HG02642 (cell line): ENCODE measurements around the gene ARFGEF3.
"Not testable (repeated sequence)": the region's sequence is repeated elsewhere in the genome, so short reads cannot be mapped to it uniquely, and the experiment has no call there.

Experiments used
- ATAC-seq: cut with Tn5 transposase; IDR thresholded peaks from one replicate; pipeline ENCODE4 v1.9.1; 2021; ENCODE audit warnings: mild to moderate bottlenecking; ENCODE audit not compliant: unreplicated experiment, poor library complexity

Gene ARFGEF3

DNA sequence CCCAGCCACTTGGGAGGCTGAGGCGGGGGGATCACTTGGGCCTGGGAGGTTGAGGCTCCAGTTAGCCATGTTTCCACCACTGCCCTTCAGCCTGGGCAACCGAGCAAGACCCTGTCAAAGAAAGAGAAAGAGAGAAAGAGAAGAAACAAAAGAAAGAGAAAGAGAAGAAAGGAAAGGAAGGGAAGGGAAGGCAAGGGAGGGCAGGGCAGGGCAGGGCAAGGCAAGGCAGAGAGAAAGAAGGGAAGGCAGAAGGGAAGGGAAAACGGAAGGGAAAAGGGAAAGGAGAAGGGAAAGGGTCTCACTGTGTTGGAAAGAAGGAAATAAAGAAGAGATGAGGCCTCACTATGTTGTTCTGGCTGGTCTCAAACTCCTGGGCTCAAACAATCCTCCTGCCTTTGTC, 104.4 kb downstream of the ARFGEF3 start:
- no peak for ATAC-seq

- no peak for ATAC-seq
Measured at GRCh38 chr6:138267971-138268895, 106.5 kb downstream of the ARFGEF3 start.

DNA sequence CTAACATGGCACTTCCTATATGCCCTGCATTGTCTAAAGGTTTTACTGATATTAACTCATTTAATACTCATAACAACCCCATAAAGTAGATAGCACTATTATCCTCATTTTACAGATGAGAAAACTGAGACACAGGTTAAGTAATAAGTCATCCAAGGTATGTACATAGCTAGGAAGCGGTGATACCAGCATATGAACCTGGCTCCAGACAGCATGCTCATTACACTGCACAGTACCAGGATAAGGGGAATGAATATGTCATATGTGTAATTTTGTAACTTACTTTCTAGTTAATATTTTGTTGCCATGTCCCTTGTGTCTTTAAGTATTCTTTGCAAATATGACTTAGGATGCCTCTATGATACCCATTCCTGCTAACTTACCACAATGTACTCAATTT, 109.7 kb downstream of the ARFGEF3 start:
- ATAC-seq: no peak

- ATAC-seq: no peak
Measured at GRCh38 chr6:138272533-138273315, 111.0 kb downstream of the ARFGEF3 start.

GRCh38 chr6:138275976-138276375, 114.2 kb downstream of the ARFGEF3 start:
- no peak for ATAC-seq

DNA sequence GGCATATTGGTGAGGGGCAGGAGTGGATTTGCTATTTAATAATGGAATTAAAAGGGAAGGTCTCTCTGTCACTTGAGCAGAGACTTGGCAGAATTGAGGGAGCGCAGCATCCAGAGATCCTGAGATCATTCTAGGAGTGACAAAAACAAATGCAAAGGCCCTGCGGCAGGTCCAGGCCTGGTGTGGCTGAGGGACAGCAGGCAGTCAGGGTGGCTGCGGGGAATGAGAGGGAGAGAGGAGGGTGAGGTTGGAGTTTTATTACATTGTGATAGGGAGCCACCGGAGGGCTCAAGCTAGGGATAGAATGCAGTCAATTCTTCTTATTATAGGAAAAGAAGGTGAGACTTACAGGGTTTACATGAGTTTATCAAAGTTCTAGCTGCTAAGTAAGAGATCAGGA, 116.1 kb downstream of the ARFGEF3 start:
- no peak for ATAC-seq

DNA sequence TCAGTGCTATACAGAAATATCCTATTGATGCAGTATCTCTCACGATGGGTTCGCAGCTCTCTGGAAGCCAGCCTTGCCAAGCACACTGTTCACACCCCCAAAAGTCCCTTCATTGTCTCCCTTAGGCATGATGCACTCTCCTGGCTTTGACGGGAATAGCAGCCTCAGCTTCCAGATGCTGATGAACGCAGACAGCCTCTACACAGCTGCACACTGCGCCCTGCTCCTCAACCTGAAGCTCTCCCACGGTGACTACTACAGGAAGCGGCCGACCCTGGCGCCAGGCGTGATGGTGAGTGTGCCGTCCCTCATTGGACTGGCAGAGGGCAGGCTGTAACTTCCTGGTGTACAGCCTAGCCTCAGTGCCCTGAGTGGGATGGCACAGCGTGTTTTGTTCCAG, 116.6 kb downstream of the ARFGEF3 start:
- ATAC-seq: no peak

DNA sequence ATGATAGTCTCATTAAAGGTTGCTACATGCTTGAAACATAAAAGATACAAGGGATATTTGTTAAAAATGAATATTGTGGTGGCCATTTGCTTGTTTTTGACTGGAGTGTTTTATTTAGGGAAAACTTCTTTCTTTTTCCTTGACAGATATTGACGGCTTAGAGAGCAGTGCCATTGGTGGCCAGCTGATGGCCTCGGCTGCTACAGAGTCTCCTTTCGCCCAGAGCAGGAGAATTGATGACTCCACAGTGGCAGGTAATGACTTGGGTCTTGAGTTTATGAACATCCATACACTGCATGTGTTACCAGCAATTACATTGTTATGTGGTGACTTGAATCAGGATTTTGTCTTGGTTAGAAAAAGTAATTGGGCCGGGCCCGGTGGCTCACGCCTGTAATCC, 124.1 kb downstream of the ARFGEF3 start:
- no peak for ATAC-seq

GRCh38 chr6:138286698-138287097, 125.0 kb downstream of the ARFGEF3 start:
- ATAC-seq: no peak

DNA sequence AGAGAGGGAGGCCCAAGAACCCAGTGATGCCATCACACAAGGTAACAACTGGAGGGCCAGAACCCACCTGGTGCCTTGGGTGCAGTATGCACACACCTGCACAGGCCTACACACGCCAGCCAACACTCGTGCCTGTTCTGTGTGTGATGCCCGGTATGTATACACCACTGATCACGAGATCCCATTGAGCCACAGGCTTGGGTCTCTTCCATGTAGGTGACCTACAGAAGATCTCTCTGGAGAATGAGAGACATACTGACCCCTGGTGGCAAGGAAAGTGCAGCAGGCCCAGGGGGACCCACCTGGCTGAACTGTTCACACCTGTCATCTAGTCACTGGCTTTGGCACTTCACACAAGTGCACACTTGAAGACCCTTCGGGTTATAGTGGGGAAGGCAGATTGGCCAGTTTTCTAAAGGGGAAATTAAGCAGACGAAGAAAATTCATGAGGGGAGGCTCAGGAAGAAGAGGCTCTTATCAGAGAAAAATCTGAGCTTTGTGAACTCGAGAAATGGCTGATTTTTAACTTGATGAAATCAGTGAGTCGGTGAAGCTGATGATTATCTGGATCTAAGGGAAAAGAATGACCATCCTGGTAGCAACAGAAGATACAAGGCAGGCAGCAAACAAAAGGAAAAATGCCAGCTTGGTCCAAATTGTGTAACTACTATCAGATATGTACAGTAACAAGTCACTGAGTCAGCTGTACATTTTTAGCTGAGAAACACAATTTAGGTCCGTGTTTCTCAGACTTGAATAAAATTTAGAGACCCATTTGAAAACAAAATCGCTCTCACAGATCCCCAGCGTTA, 125.6 kb downstream of the ARFGEF3 start:
- ATAC-seq: peak; percentile 75

DNA sequence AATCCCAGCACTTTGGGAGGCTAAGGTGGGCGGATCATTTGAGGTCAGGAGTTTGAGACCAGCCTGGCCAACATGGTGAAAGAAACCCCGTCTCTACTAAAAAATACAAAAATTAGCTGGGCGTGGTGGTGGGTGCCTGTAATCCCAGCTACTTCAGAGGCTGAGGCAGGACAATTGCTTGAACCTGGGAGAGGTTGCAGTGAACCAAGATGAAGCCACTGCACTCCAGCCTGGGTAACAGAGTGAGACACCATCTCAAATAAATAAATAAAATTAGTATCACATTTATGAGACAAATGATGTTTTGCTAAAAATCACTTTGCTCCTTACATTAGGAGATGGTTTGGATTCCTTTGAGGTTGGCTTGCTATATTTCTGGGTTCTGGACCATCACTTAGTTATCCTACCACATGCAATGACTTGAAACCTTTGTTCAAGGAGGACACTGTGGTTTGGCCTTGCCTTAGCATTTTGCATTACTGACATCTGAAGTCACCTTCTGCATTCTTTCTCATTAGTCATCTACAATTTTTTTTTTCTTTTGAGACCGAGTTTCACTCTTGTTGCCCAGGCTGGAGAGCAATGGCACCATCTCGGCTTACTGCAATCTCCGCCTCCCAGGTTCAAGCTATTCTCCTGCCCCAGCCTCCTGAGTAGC, 126.8 kb downstream of the ARFGEF3 start:
- not testable (repeated sequence) for ATAC-seq

DNA sequence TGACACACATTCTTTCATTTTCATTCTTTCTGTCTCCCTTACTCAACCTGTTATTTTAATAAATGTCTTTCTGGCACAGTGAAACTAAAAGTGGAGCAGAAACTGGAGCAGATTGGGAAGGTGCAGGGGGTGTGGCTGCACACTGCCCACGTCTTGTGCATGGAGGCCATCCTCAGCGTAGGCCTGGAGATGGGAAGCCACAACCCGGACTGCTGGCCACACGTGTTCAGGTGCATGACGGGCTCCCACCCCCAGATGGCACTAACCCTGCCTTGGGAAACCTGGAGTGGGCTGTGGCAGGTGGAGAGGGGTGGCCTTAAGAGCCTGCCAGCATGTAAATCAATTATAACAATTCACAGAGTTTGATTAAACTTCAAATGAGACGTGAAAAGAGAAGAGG, 128.0 kb downstream of the ARFGEF3 start:
- peak; percentile 43 for ATAC-seq

GRCh38 chr6:138290423-138290962, 128.8 kb downstream of the ARFGEF3 start:
- ATAC-seq: no peak

- no peak for ATAC-seq
Measured at GRCh38 chr6:138291036-138291848, 129.5 kb downstream of the ARFGEF3 start.

DNA sequence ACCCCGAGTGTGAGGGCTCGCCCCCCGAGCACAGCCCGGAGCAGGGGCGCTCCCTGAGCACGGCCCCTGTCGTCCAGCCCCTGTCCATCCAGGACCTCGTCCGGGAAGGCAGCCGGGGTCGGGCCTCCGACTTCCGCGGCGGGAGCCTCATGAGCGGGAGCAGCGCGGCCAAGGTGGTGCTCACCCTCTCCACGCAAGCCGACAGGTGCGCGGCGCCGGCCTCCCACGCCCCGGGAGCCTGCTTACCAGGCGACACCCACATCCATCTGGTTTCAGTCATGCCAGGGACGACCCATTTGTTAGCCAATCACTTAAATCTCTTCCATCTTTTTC, 130.1 kb downstream of the ARFGEF3 start:
- no peak for ATAC-seq

DNA sequence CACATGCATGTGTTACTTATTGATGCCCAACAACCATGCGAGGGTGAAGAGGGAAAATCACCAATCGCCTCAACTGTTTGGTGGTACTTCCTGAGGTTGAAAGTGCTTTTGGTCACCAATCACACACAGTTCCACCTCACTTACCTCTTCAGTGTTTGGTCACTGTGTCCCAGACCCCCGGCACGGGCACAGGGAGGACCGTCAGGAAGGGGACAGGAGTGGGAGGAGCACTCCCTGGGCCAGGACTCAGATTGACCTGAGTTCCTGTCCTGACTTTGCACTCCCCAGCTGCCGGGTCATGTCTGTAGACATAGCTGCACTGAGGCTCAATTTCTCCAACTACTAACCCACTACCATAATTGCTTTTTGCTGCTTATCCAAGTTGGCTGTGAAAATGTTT, 130.7 kb downstream of the ARFGEF3 start:
- ATAC-seq: no peak

GRCh38 chr6:138293428-138294395, 132.0 kb downstream of the ARFGEF3 start:
- ATAC-seq: no peak

DNA sequence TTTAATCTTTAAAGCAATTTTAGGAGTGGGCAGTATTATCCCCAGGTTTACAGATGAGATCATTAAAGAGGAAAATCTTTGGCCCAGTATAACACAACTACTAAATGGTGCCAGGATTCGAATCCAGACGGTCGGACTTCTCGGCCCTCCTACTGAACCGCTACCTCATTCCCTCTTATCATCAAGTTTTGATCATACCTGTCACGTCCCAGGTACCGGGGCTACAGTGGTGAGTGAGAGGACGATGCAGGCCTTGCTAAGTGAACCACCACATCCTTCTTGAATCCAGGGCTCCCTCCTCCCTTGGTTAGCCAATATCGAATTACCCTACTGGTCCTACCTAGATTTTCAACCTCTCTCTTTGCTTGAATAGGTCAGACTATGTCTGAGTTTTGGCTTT, 134.6 kb downstream of the ARFGEF3 start:
- ATAC-seq: no peak
